Activated CD8-positive, alpha-beta memory T cell treated with anti-CD3 and anti-CD28 coated beads for 36 hours (primary cell): ENCODE results near the gene PRDM16. TPM values are rescaled to one million over a fixed set of nuclear protein-coding genes. Genes with fewer than 3 reads are reported as not detected.

ENCODE experiments used
- CTCF ChIA-PET: fragments of 350-600 bp; sonication (Branson Sonifier 250); formaldehyde crosslinking; loops from one replicate; lab custom pipeline; 2021; ENCODE audit warnings: antibody characterized with exemption; lab: Charles Lee
- POLR2A ChIA-PET: fragments of 350-600 bp; sonication (Branson Sonifier 250); formaldehyde crosslinking; loops from one replicate; lab custom pipeline; 2021; ENCODE audit warnings: antibody characterized with exemption; lab: Charles Lee
- total RNA-seq, 2 experiments: library from RNA; stranded (reverse); gene quantifications; one replicate each; pipeline ENCODE4 v1.2.3, GENCODE V29; 2021

PRDM16 gene
- total RNA-seq, 2 experiments from 2014 or later, result not detected

GRCh38 chr1:3345792-3346191 is 276.8 kb downstream of the PRDM16 start:
- POLR2A ChIA-PET, result no interaction called here

GRCh38 chr1:3346478-3346877 is 277.5 kb downstream of the PRDM16 start:
- POLR2A ChIA-PET, result no interaction called here

More at GRCh38 chr1:3345792-3346191, 276.8 kb downstream of the PRDM16 start:
- CTCF ChIA-PET, result no interaction called here

GRCh38 chr1:3347257-3348020 is 278.4 kb downstream of the PRDM16 start:
- CTCF ChIA-PET, result no interaction called here
- POLR2A ChIA-PET, result no interaction called here

More at GRCh38 chr1:3346478-3346877, 277.5 kb downstream of the PRDM16 start:
- CTCF ChIA-PET, result no interaction called here

GRCh38 chr1:3348196-3348865 is 279.3 kb downstream of the PRDM16 start:
- ChIA-PET CTCF (no interaction called here), POLR2A (no interaction called here)

- CTCF ChIA-PET, result no interaction called here
Observed at GRCh38 chr1:3349161-3349967, 280.4 kb downstream of the PRDM16 start.

GRCh38 chr1:3349968-3350299 is 280.9 kb downstream of the PRDM16 start:
- POLR2A ChIA-PET, result no interaction called here
- CTCF ChIA-PET, result no interaction called here

More at GRCh38 chr1:3349161-3349967, 280.4 kb downstream of the PRDM16 start:
- POLR2A ChIA-PET, result no interaction called here

GRCh38 chr1:3350506-3351261 is 281.7 kb downstream of the PRDM16 start:
- CTCF ChIA-PET, result no interaction called here
- POLR2A ChIA-PET, result no interaction called here

GRCh38 chr1:3351449-3352298 is 282.7 kb downstream of the PRDM16 start:
- ChIA-PET CTCF (no interaction called here), POLR2A (no interaction called here)

- CTCF ChIA-PET, result no interaction called here
- POLR2A ChIA-PET, result no interaction called here
Observed at GRCh38 chr1:3352299-3352951, 283.4 kb downstream of the PRDM16 start.

- POLR2A ChIA-PET, result no interaction called here
Observed at GRCh38 chr1:3352952-3353331, 283.9 kb downstream of the PRDM16 start.

GRCh38 chr1:3353876-3354275 is 284.9 kb downstream of the PRDM16 start:
- CTCF ChIA-PET, result no interaction called here
- POLR2A ChIA-PET, result no interaction called here

More at GRCh38 chr1:3352952-3353331, 283.9 kb downstream of the PRDM16 start:
- CTCF ChIA-PET, result no interaction called here

- ChIA-PET POLR2A (no interaction called here), CTCF (no interaction called here)
Observed at GRCh38 chr1:3355089-3355488, 286.1 kb downstream of the PRDM16 start.

GRCh38 chr1:3355894-3356826 is 287.2 kb downstream of the PRDM16 start:
- ChIA-PET POLR2A (no interaction called here), CTCF (no interaction called here)

- ChIA-PET CTCF (no interaction called here), POLR2A (no interaction called here)
Observed at GRCh38 chr1:3356827-3357460, 287.9 kb downstream of the PRDM16 start.

- ChIA-PET POLR2A (no interaction called here), CTCF (no interaction called here)
Observed at GRCh38 chr1:3357526-3358297, 288.7 kb downstream of the PRDM16 start.

GRCh38 chr1:3359351-3359750 is 290.3 kb downstream of the PRDM16 start:
- POLR2A ChIA-PET, result no interaction called here
- CTCF ChIA-PET, result interaction anchor here (0.8 kb wide), 1 partner anchor 534 kb away, joined by 3 read pairs; no protein-coding TSS in a partner anchor
